Heart left ventricle (tissue), 16 donors: ENCODE data around the gene TBL1X. TPM values are rescaled to one million over a fixed set of nuclear protein-coding genes. Genes with fewer than 3 reads are reported as not detected.

ENCODE experiments used
- ATAC-seq, 4 donors: fragments of 200-7000 bp; cut with Tn5 transposase; one replicate each; pipeline ENCODE4 v1.9.1; 2020 to 2022; ENCODE audit warnings: moderate library complexity in 4 of 4, mild to moderate bottlenecking in 3 of 4, moderate number of reproducible peaks in 1 of 4
- DNase-seq, 5 donors: peaks; one replicate each; pipeline ENCODE4 v3.0.0-alpha.2; 2020
- H3K27ac ChIP-seq, 12 donors: fragments of 200-600 bp; sonication (generic) in 4 of 12; one replicate each; pipeline versions ENCODE4 v1.5.0 to v1.8.0; 2016 to 2022; ENCODE audit warnings: mild to moderate bottlenecking in 2 of 12
- H3K27me3 ChIP-seq, 9 donors: fragments of 200-600 bp; sonication (generic) in 2 of 9; one replicate each; pipeline versions ENCODE4 v1.5.1 to v1.8.0; 2016 to 2022; ENCODE audit warnings: mild to moderate bottlenecking in 3 of 9
- H3K36me3 ChIP-seq, 9 donors: fragments of 200-600 bp; sonication (generic) in 2 of 9; one replicate each; pipeline versions ENCODE4 v1.5.0 to v1.8.0; 2018 to 2022; ENCODE audit warnings: mild to moderate bottlenecking in 2 of 9
- H3K4me1 ChIP-seq, 12 donors: fragments of 200-600 bp; sonication (generic) in 4 of 12; one replicate each; pipeline versions ENCODE4 v1.5.0 to v1.8.0; 2016 to 2022; ENCODE audit warnings: mild to moderate bottlenecking in 3 of 12
- H3K4me3 ChIP-seq, 12 donors: fragments of 200-600 bp; sonication (generic) in 4 of 12; one replicate each; pipeline versions ENCODE4 v1.5.0 to v1.8.0; 2017 to 2022; ENCODE audit warnings: mild to moderate bottlenecking in 9 of 12, moderate library complexity in 4 of 12
- H3K9me3 ChIP-seq, 12 donors: fragments of 200-600 bp; sonication (generic) in 4 of 12; one replicate each; pipeline versions ENCODE4 v1.5.0 to v1.8.0; 2016 to 2022; ENCODE audit warnings: mild to moderate bottlenecking in 1 of 12
- CTCF ChIP-seq, 12 donors: fragments of 200-600 bp; sonication (generic) in 4 of 12; IDR thresholded peaks; one replicate each; pipeline versions ENCODE4 v1.5.0 to v1.8.0; 2018 to 2022; ENCODE audit warnings: antibody characterized with exemption in 12 of 12, mild to moderate bottlenecking in 5 of 12
- POLR2A ChIP-seq, 2 donors: fragments of 450-650 bp; IDR thresholded peaks; one replicate each; pipeline ENCODE4 v1.6.1; 2017; ENCODE audit warnings: antibody characterized with exemption in 2 of 2, mild to moderate bottlenecking in 2 of 2, moderate library complexity in 2 of 2
- WGBS, 4 donors: extraction: QIAGEN DNeasy Blood & Tissue Kit in 2 of 4; methylation state at CpG; one replicate each; pipeline versions ENCODE4 v1.1.5 to v1.1.7; 2013 to 2018; 5-methylcytosine and 5-hydroxymethylcytosine counted together
- intact Hi-C, 10 donors: fragments of 100-400 bp; cut with DNase I; formaldehyde crosslinking; loops; one replicate each; pipeline versions ENCODE4 v1.11.1 to v1.14.2; 2022
- polyA plus RNA-seq, 2 donors: library from polyadenylated mRNA; stranded (reverse); fragments of 200-250 nt; gene quantifications; one replicate each; pipeline ENCODE4 v1.2.3, GENCODE V29; 2013
- total RNA-seq, 9 donors: library from RNA; depleted of rRNA in 2 of 9; stranded (reverse); fragments of >200 nt in 2 of 9; fragmentation: NEBNext Ultra II Directional in 3 of 9; extraction: Animal tissue kit (Norgen Biotek cat#: 25700) in 3 of 9; gene quantifications; one replicate each; pipeline versions ENCODE4 v1.1.0 to v1.2.4, GENCODE V29; 2016 to 2023
- donor health status: ischemic (EF 13 %, LVEDD 7.1; RV severe dilation, severe dysfunction).
- donor health status: healthy with polysubstance abuse.
- donor health status: DM: no; HTN: yes; CAD: no.
- donor health status: DM: no; HTN: no; CAD: no.
- donor health status: ischemic (EF 25% LVEDD 6.9; RV normal size, moderate dysfunction).
- donor health status: ischemic (EF 25% LVEDD 5.7; RV mildly dilated, moderate dysfunction).
- donor health status: healthy.
- donor health status: DM: yes; HTN: yes; CAD: no.
- donor health status: ischemic (EF 35%, LVEDD 5.7; RV mildly dilated, moderate dysfunction).
- donor health status: nonischemic (EF 11% LVEDD 7.7; RV severe dilation, severe dysfunction).
- donor health status: DM: yes; HTN: yes; CAD: no.
- donor health status: PGD.
- donor health status: ischemic (EF 29% LVEDD 5.4; RV normal size, mild dysfunction).
- donor health status: nonischemic (EF 23%, LVEDD 6.1; RV moderate dilation, normal function).

Gene TBL1X
- total and polyA plus RNA-seq, 11 donors = 2.4 to 30.7 (median 9.7) TPM

- no peaks in the 10 kb centered on the region for H3K9me3 ChIP-seq
- H3K4me3 ChIP-seq = no peak overlapping the region
- ATAC-seq = no peak
- H3K27me3 ChIP-seq = no peaks in the 10 kb centered on the region
- no peak for DNase-seq
- intact Hi-C loops = loop anchor here in 1 of 10 donors (5.0 kb wide), 1 partner anchor 52 kb away; the partner anchor contains the start of gene TBL1X
- no peaks in the 10 kb centered on the region for H3K36me3 ChIP-seq
- H3K4me1 ChIP-seq = peaks cover 0 to 13% (median 3%) of the 10 kb centered on the region in 12 donors
- 87 to 96% (median 90%) methylated on average over 5 of the region's 5 CpGs for WGBS, 4 donors
- TF ChIP-seq POLR2A (IDR thresholded peaks at IDR 0.05) = no peak
- no peak for TF ChIP-seq CTCF (IDR thresholded peaks at IDR 0.05)
- H3K27ac ChIP-seq = peak overlapping the region in 1 of 12 donors; percentile 47
Measured at GRCh38 chrX:9518889-9519288, 54.0 kb downstream of the TBL1X start.

- Histone ChIP-seq H3K4me3 (no peak overlapping the region), H3K36me3 (no peaks in the 10 kb centered on the region), H3K27me3 (no peaks in the 10 kb centered on the region), H3K9me3 (no peaks in the 10 kb centered on the region), H3K4me1 (peaks cover 0 to 13% (median 3%) of the 10 kb centered on the region in 12 donors), H3K27ac (peak overlapping the region in 1 of 12 donors; percentile 51)
- no peak for DNase-seq
- TF ChIP-seq CTCF (IDR thresholded peaks at IDR 0.05) (no peak), POLR2A (IDR thresholded peaks at IDR 0.05) (no peak)
- intact Hi-C loops = loop anchor here in 2 of 10 donors (5.0 to 10.0 kb wide), 2 partner anchors 45 to 52 kb away; partner anchors contain the start of gene TBL1X (in 1 of the 2)
- peak in 2 of 4 donors; percentile 52 to 61 for ATAC-seq
- 51 to 61% (median 54%) methylated on average over 8 of the region's 8 CpGs for WGBS, 4 donors
Measured at GRCh38 chrX:9519546-9520216, 54.8 kb downstream of the TBL1X start.

- intact Hi-C loops = loop anchor here in 1 of 10 donors (10.0 kb wide), 1 partner anchor 45 kb away; no protein-coding TSS in a partner anchor
- H3K9me3 ChIP-seq = no peaks in the 10 kb centered on the region
- peak overlapping the region in 1 of 12 donors; percentile 51 for H3K27ac ChIP-seq
- H3K27me3 ChIP-seq = peaks cover 0 to 4% (median 0%) of the 10 kb centered on the region in 9 donors
- DNase-seq = no peak
- H3K4me3 ChIP-seq = no peak overlapping the region
- H3K4me1 ChIP-seq = peaks cover 0 to 12% (median 3%) of the 10 kb centered on the region in 12 donors
- no peak for TF ChIP-seq CTCF (IDR thresholded peaks at IDR 0.05)
- TF ChIP-seq POLR2A (IDR thresholded peaks at IDR 0.05) = no peak
- no peak for ATAC-seq
- no peaks in the 10 kb centered on the region for H3K36me3 ChIP-seq
- WGBS, 4 donors = 62 to 81% (median 70%) methylated on average over 6 of the region's 6 CpGs
Measured at GRCh38 chrX:9520217-9520590, 55.3 kb downstream of the TBL1X start.

DNA sequence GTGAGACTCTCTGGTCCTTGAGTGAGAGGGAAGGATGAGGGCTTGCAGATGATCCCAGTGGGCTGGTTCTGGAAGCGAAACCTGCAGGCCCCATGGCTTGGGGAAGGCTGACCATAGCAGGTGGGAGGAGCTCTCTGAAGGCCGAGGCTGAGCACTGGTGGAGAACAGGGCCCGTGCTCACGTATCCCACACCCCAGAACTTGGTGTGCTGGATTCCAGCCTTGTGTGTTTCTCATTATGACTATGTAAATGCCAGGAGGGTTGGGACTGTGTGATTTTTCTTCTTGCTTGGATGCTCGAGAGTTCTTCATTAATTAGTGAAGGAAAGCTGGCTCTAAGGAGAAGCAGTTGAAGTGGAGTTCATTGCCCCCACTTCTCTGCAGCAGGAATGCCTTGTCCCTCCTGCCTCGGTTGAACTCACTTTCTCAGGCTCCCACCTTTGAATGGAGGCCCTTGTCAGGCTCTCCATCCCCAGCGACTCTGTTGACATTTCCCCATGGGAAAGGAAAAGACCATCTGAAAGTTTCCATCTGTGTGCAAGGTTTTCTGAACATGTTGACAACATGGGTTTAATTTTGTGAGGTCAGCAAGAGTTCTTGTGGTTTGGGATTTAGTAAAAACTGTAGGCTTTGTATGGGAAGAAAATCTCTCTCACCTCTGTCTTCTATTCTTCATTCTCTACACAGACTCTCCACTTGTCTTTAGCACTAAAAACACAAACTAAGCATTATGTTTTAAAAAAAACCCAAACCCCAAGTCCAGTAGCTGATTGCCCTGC lies 57.7 kb downstream of the TBL1X start:
- Histone ChIP-seq H3K9me3 (no peaks in the 10 kb centered on the region), H3K27me3 (peaks cover 0 to 13% (median 0%) of the 10 kb centered on the region in 9 donors), H3K36me3 (no peaks in the 10 kb centered on the region), H3K27ac (no peak overlapping the region), H3K4me1 (peaks cover 0 to 11% (median 0%) of the 10 kb centered on the region in 12 donors), H3K4me3 (no peak overlapping the region)
- ATAC-seq = no peak
- intact Hi-C loops = loop anchor here in 1 of 10 donors (10.0 kb wide), 1 partner anchor 48 kb away; no protein-coding TSS in a partner anchor
- WGBS, 4 donors = 64 to 88% (median 80%) methylated on average over 7 of the region's 7 CpGs
- TF ChIP-seq CTCF (IDR thresholded peaks at IDR 0.05) = no peak
- no peak for TF ChIP-seq POLR2A (IDR thresholded peaks at IDR 0.05)
- no peak for DNase-seq
